HS-27A (cell line): ENCODE data around the gene MORF4L1.
"Not testable (repeated sequence)": the region's sequence is repeated elsewhere in the genome, so short reads cannot be mapped to it uniquely, and the experiment has no call there.

Experiments
- DNase-seq: peaks from one replicate; pipeline ENCODE4 v3.0.0-alpha.2; 2012; ENCODE audit warnings: low read depth, missing footprints

Gene MORF4L1

GRCh38 chr15:78925956-78926743 lies 53.5 kb downstream of the MORF4L1 start:
- DNase-seq: no peak

GRCh38 chr15:78927077-78927790 lies 54.5 kb downstream of the MORF4L1 start:
- no peak for DNase-seq

GRCh38 chr15:78928176-78928575 lies 55.5 kb downstream of the MORF4L1 start:
- DNase-seq: not testable (repeated sequence)

DNA sequence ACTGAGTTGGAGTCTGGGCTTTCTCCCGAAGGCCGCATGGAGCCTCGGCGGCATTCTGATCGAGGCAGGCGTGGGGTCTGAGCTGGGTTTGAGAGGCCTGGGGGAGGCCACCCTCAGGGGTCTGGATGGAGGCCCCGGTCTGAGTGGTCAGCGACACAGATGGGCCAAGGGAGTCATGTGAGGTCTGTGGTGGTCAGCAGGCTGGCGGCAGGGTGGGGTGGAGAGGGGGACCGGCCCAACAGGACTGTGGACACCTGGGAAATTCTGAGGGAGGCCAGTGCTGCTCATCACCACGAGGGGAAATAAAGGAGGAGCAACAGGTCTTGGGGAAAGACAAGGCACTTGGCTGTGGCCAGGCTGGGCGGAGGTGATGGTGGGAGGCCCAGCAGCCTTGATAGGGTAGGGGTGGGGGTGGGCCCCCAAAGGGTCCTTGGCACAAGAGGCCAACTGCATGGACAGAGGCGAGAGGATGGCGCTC lies 56.0 kb downstream of the MORF4L1 start:
- DNase-seq: no peak

DNA sequence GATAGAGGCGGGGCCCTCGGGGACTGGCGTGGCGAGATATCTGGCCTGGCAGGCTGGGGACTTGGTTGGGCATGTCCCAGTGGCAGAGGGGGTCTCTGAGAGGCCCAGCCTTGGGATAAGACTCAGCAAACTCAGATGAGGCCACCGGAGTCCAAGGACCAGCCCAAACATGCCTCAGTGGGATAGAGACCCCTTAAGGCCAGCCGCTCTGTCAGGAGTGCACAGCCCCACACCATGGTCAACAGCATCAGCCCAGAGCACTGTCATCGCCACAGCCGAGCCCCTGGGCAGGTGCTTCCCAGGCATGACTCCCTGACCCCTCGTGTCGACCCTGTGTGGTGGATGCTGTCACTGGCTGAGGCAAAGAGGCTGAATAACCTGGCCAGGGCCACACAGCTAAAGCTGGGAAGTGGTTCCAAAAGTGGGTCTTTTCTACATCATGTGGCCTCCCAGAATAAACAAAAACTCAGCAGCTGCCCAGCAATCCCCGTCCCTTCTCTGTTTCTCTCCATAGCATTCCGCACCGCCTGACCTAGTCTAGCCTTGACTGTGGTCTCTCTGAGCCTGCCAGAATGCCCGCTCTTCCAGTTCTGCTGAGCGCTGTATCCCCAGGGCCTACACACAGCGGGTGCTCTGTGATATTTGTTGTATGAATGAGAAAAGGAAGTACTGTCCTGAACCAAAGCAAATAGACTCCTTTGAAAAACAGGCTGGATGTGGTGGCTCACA lies 57.0 kb downstream of the MORF4L1 start:
- DNase-seq: no peak

- DNase-seq: peak; percentile 66
Measured at GRCh38 chr15:78930577-78931388, 58.1 kb downstream of the MORF4L1 start.

GRCh38 chr15:78931439-78932257 lies 59.0 kb downstream of the MORF4L1 start:
- DNase-seq: no peak

- no peak for DNase-seq
Measured at GRCh38 chr15:78932258-78932808, 59.6 kb downstream of the MORF4L1 start.

- no peak for DNase-seq
Measured at GRCh38 chr15:78933187-78933822, 60.6 kb downstream of the MORF4L1 start.

DNA sequence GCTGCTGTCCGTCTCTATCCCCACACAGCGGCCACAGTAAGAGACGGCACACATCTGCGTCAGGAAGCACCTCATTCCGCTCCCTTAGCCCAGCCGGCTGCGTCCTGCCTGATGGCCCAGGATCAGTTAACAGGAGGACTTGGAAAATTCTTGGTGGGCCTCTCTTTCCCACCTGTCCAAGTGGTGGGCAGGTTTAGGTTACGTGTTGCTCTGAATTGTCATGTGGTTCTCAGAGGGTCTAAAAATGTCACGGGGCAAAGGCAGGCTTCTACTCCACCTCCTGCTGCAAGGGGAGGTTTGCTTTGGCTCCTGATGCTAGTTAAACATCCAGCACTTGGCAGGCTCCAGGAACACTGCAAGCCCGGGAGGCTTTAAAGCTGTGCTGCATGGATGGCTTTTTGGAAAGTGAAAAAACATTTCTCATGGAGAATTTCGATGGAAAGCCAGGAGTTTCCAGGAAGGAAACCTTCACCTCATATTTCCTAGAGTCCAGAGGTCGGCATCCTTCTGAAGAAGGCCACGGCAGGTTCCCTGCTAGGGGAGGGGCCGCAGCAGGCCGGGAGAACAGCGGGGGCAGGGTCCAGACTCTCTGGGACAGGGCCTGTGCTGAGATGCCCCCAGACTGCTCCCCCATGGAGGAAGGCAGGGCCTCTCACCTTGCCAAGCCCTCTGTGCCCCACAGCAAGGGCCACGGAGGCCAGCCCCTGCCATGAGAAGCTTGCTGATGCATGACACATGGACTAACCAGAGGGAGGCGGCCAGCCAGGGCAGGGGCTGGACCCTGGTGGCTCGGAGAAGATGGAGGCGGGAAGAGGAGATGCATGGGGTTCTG lies 61.3 kb downstream of the MORF4L1 start:
- DNase-seq: no peak

GRCh38 chr15:78934655-78935023 lies 61.9 kb downstream of the MORF4L1 start:
- no peak for DNase-seq

- DNase-seq: no peak
Measured at GRCh38 chr15:78937132-78937739, 64.5 kb downstream of the MORF4L1 start.

GRCh38 chr15:78938658-78939488 lies 66.2 kb downstream of the MORF4L1 start:
- no peak for DNase-seq

DNA sequence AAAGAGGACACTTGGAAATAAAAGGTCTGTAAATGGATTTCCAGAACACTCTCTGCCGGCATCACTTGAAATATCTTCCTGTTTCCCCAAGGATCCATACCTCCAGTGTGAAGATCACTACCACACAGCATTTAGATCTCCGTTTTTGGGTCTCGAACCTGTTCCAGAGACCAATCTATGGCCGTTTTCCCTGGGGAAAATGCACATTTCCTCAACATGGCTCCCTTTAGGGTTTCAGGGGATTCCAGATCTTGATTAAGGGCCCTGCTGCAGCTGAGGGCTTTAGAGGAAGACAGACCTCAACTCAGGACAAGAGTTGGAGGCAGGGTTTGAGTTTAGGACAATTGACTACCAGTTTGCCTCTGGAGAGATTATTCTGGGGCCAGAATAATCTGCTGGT lies 70.1 kb downstream of the MORF4L1 start:
- no peak for DNase-seq

DNA sequence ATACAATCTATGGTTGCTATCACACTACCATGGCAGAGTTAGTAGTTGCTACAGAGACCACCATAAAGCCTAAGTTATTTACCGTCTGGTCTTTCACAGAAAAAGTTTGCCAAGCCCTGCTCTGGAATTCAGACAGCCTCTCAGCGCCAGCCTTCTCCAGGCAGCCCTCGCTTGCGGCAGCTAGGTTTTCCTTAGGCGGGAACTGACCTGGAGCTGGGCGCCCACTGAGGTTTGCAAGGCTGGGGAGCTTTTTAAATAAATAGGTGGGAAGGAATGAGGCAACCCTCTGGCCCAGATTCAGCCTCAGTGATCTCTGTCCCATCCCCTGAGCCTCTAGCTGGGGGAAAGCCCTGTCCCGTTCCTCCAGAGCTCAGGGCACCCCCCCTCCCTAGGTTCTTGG lies 71.0 kb downstream of the MORF4L1 start:
- no peak for DNase-seq

GRCh38 chr15:78944202-78944625 lies 71.5 kb downstream of the MORF4L1 start:
- DNase-seq: no peak

DNA sequence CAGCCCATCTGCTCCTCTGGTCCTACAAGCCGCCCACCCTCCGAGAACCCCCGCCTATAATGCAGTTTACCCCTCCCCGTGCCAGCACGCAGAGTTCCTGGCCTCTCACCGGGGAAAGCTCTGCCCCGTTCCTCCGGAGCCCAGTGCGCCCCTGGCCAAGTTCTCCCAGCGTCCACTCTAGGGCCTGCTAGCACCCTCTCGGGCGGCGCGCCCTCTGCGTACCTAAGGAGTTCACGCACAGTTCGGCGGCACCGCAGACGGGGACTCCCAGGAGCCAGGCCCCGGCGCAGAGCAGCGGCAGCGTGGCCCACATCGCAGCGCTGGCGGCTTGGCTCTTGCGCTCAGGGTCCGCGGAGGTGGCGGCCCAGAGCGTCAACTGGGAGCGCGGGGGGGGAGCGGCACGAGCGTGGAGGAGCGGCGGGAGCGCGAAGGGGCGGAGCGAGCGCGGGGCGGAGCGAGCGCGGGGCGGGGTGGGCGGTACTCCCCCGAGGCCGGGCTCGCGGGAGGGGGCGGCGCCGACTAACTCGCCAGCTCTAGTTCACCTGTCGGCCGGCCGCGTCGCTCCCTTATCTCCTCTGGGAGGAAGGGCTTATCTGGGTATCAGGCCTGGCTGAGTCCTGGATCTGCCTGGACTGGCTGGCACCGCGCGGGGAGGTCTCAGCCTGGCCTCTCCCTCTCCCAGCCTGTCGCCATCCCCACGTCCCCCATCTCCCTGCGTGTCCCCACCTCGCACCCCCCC lies 72.1 kb downstream of the MORF4L1 start, which contains the start of gene CTSH:
Gene CTSH (minus strand): TSS at position 378 of the 739 bp plus-strand sequence. CDS start 65 bp downstream, at position 313.
- peak; percentile 45 for DNase-seq
